ENCODE data around the gene UBASH3B.

GRCh38 chr11:122807731-122808477 is 152.4 kb downstream of the UBASH3B start:
- TF ChIP-seq CTCF (IDR thresholded peaks at IDR 0.05) (no peak), POLR2AphosphoS5 (IDR thresholded peaks at IDR 0.05) (no peak)

Data from suprapubic skin (tissue), 3 donors.